ENCODE measurements around the gene ST6GALNAC3.
"Not testable (repeated sequence)": the region's sequence is repeated elsewhere in the genome, so short reads cannot be mapped to it uniquely, and the experiment has no call there.

ST6GALNAC3 gene

GRCh38 chr1:76593141-76593540 lies 518.6 kb downstream of the ST6GALNAC3 start:
- DNase-seq, result no peak

DNA sequence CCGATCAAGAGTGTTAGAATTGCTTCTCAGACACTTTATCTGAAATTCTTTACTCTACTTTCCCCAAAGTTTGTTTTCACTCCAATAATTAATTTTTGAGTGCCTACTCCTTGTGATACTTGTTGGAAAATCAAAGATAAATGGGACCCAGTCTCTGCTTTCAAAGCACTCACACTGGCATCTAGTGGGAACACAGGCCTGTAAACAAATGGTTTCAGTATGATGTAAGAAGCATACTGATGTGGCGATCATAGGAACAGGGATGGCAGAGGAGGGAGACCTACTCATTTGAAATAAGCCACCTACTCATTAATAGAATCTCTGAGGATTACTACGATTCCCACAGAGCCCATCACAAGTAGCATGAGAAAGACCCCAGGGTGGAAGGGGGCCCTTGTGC lies 519.1 kb downstream of the ST6GALNAC3 start:
- DNase-seq, result no peak

GRCh38 chr1:76595024-76595423 lies 520.5 kb downstream of the ST6GALNAC3 start:
- no peak for DNase-seq

- DNase-seq, result no peak
Observed at GRCh38 chr1:76601465-76601864, 526.9 kb downstream of the ST6GALNAC3 start.

DNA sequence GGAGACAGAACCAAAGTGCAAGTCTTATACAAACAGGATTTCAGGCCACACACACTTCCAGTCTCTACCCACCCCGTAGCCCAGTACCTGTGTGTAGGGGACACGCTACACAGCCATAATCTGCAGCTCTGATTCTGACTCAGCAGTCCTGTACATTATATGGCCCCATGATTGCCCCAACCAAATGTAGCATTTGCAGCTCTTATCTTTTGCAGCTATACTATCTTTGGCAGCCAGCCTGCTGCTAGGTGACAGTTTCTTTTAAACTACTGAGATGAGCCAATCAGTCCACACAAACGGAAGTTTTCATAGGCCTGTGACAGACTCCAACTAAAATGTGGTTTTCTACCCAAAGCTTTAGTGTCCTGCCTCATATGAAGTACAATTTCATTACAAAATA lies 533.2 kb downstream of the ST6GALNAC3 start:
- DNase-seq, result no peak

- DNase-seq, result no peak
Observed at GRCh38 chr1:76611770-76612445, 537.4 kb downstream of the ST6GALNAC3 start.

- no peak for DNase-seq
Observed at GRCh38 chr1:76613886-76614285, 539.3 kb downstream of the ST6GALNAC3 start.

DNA sequence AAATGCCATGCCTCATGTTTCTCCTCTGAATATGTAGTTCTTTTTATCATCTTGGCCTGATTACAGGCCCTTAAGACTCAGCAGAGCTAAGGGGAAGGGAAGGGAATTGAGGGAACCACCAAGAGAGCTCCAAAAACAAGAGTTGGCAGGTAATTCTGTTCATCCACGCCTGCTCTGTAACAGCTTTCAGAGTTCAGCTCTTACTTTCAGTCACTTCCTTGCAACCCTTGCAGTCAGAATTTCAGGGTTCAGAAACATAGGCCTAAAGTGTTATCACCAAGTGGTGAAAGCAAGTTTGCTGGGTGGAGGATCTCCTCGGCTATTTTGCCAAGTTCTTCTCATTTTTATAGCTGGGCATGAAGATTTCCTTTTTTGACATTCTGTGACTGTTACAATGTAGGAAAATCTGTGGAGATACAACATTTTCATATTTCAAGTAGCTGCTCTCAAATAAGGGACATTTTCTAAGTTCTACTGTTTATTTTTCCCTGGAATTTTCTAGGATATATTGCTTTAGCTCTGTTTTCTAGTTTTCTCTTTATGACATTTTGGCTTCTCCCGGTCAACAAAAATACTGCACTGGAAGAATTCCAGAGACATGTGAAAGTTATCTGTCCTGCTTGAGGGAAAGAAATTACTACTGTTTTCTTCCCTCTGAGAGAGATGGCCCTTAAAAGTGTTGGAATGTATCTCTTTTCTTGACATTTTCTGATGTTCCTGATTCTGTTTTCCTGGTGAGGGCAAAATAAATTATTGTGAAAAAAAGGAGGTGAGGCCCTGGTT lies 540.9 kb downstream of the ST6GALNAC3 start:
- DNase-seq, result no peak

GRCh38 chr1:76620371-76620770 lies 545.8 kb downstream of the ST6GALNAC3 start:
- DNase-seq, result no peak

DNA sequence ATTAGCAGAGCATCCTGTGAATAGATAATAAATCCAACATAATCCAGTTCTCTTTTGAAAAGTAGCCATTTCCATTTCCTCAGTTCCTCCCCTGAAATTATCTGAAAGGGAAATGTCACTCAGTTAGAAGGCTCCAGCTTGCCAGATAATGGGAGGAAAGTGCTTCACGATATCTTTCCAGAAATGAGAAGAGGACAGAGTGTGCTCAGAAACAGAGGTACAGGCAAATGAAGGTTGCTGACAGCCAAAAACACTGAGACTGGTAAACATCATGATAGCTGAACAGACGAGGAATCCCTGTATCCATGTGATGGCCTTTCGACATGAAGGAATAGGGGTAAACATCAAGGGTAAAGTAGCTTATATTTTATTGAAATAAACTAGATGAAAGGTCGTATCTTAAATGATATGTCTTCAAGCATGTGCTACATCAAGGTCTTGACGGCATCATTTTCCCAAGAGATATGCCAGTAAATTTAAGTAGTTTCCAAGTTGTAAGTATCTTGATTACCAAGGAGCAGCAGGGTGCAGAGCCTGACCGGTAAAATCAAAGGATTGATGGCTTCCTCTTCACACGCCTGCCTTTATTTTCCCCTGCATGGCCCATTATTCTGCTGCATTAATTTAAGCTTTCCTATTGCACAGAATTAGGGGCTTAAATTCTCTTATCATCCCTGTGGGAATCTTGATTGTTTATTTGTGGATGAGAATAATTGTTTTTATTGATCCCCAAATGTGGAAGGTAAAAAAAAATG lies 548.4 kb downstream of the ST6GALNAC3 start:
- DNase-seq, result no peak

- DNase-seq, result no peak
Observed at GRCh38 chr1:76625886-76626678, 551.5 kb downstream of the ST6GALNAC3 start.

DNA sequence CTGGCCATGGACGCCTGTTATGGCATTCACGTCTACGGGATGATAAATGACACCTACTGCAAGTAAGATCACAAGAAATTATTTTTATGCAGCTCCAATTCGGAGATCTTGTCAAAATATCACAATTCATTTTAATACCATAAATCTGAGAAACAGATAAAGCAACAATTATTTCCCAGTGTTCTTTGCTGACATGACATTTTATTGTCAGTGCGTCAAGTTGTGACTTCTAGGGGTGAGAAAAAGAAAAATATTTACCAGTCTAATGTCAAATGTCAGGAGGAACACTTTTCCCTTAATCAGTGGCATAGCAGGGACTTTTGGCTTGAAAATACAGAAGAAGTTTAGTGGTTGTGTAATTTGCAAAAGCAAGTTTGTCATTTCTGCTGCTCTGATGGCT lies 553.0 kb downstream of the ST6GALNAC3 start:
- no peak for DNase-seq

DNA sequence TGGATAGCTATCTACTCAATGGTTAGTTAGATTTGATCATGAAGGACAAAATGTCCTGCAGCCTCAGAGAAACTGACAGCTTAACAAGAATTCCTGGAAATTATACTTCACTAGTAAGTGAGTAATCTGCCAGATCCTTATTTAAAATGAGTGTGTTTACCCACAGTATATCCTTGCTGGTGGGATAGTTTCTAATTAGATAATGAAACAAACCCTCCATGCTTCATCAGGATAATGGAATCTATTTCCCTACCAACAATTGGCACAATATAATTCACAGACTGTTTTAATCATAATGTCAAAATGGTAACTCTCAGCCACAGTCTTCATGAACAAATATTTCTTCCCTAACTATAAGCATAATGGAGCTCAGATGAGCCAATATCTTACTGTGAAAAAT lies 553.4 kb downstream of the ST6GALNAC3 start:
- DNase-seq, result no peak

GRCh38 chr1:76632136-76632535 lies 557.6 kb downstream of the ST6GALNAC3 start:
- no peak for DNase-seq

GRCh38 chr1:76635784-76636183 lies 561.2 kb downstream of the ST6GALNAC3 start:
- no peak for DNase-seq

DNA sequence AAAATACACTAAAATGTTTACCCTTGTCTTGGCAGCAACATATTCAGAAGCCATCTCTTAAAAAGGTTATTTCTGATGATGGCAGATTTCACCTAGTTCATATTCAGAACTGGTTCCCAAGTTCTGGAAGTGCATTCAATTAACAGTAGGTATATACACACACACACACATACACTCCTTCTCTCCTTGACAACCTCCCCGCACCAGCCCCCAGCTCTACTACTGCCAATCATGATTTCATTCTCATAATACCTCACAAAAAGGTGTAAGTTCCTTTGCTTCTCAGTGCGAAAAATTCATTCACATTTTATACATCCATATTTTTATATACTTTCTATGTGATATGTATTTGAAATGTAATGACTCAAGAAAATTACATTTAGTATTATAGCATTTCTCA lies 564.6 kb downstream of the ST6GALNAC3 start:
- DNase-seq, result no peak

DNA sequence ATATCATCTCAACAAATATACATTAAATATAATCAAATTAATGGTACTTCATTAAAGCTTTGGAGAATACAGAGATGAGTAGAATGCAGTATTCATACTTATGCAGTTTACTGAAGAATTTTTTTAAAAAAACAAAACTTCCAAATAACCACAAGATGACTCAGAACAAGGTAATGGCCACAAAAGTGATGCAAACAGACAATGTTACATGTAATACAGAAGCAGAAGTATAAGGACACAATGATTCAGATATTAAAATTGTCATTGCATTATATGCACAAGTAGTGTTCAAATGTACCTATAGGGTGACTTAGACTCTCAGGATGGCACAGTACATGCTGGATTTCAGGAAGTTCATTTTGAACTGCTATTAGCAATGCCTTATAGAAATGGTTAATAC lies 565.5 kb downstream of the ST6GALNAC3 start:
- no peak for DNase-seq

DNA sequence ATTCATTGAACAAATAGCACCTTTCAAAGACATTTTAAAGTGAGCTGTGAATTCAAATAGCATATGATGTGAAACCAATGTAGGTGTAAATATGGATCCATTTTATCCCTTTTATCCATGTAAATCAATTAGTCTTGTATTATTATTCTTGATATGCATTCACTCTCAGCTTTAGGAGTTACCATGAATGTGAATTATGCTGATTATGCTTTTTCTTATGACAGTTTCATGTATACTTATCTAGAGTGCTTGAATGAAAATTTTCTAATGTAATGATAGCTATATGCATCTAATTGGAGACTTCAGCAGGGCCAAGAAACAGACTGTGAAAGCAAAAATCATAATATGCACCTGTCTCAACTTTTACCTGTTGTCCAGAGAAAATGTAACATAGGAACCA lies 566.2 kb downstream of the ST6GALNAC3 start:
- DNase-seq, result no peak

GRCh38 chr1:76644139-76644538 lies 569.6 kb downstream of the ST6GALNAC3 start:
- no peak for DNase-seq

DNA sequence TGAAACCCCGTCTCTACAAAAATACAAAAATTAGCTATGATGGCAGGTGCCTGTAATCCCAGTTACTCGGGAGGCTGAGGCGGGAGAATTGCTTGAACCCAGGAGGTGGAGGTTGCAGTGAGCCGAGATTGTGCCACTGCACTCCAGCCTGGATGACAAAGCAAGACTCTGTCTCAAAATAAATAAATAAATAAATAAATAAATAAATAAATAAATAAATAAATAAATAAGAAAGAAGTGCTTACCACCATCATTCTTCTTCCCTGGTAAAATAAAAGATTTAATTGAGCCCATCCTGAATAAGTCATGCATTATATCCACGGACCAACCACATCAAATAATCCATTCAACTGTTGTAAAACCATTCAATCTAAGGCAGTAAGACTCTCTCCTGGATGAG lies 578.3 kb downstream of the ST6GALNAC3 start:
- not testable (repeated sequence) for DNase-seq

DNA sequence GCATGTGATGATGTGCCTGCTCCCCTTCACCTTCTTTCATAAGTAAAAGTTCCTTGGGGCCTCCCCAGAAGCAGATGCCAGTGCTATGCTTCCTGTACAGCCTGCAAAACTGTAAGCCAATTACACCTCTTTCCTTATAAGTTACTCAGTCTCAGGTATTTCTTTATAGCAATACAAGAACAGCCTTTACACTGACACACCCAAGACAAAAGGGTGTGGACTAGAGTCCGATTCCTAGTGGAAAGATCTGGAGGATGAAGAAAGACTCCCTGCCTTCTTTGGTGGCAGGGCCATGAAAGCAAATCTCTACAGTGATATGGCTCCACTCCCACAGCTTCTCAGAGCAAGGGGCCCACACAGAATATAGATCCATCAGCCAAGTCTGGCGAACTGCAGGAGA lies 583.1 kb downstream of the ST6GALNAC3 start:
- no peak for DNase-seq

GRCh38 chr1:76659171-76659940 lies 584.8 kb downstream of the ST6GALNAC3 start:
- DNase-seq, result no peak

Measured in inflammatory macrophage treated with lipopolysaccharide for 1 hour (primary cell).